KOPT-K1 (cell line): ENCODE data around the gene CDC20B.
"Not testable (repeated sequence)": the region's sequence is repeated elsewhere in the genome, so short reads cannot be mapped to it uniquely, and the experiment has no call there.

Experiments
- H3K27ac ChIP-seq: fragments of 200-600 bp; sonication (generic); 2 replicates; pipeline ENCODE4 v1.5.1; 2016; ENCODE audit warnings: antibody characterized with exemption, mild to moderate bottlenecking, low read depth, low read length; ENCODE audit not compliant: poor library complexity, severe bottlenecking
- H3K36me3 ChIP-seq: fragments of 200-600 bp; sonication (generic); 2 replicates; pipeline ENCODE4 v1.5.1; 2017; ENCODE audit warnings: antibody characterized with exemption, mild to moderate bottlenecking, low read length, moderate library complexity; ENCODE audit not compliant: insufficient read depth
- H3K9me3 ChIP-seq: fragments of 200-600 bp; sonication (generic); 2 replicates; pipeline ENCODE4 v1.5.1; 2017; ENCODE audit warnings: antibody characterized with exemption, low read length, mild to moderate bottlenecking; ENCODE audit not compliant: insufficient read depth, poor library complexity, severe bottlenecking

Gene CDC20B

DNA sequence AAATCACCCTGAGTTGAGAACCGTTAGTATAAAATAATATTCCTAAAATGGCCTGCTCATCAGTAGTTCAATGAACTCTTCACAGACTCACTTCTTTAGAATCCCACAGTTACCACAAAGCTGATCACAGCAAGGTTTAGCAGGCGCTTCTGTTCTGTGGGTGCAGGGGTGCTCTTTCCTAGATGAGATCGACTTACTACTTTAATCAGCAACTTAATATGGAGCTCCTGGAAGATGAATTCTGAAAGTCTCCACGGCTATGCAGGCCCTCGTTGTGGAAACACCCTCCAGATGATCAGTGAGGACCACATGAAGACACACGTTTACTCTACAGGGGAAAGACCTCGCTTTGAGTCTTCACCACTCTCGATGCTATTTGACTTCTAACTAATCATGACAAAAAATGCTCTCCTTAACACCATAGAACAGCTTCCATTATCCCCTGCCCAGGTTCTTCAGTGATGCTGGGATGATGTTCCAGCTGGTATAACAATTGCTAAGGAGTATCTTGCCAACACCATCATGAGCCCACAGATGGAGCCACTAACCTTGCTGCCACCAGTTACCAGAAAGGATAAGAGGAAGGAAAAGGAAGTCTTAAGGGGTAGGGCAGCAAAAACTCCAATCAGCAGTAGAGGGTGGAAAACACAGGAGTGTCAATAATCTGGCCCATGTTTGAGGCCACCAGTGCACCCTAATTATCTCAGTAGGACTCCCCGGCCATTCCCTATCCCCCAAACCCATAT lies 30.9 kb downstream of the CDC20B start:
- Histone ChIP-seq H3K27ac (no peak overlapping the region), H3K36me3 (no peaks in the 10 kb centered on the region), H3K9me3 (no peaks in the 10 kb centered on the region)

DNA sequence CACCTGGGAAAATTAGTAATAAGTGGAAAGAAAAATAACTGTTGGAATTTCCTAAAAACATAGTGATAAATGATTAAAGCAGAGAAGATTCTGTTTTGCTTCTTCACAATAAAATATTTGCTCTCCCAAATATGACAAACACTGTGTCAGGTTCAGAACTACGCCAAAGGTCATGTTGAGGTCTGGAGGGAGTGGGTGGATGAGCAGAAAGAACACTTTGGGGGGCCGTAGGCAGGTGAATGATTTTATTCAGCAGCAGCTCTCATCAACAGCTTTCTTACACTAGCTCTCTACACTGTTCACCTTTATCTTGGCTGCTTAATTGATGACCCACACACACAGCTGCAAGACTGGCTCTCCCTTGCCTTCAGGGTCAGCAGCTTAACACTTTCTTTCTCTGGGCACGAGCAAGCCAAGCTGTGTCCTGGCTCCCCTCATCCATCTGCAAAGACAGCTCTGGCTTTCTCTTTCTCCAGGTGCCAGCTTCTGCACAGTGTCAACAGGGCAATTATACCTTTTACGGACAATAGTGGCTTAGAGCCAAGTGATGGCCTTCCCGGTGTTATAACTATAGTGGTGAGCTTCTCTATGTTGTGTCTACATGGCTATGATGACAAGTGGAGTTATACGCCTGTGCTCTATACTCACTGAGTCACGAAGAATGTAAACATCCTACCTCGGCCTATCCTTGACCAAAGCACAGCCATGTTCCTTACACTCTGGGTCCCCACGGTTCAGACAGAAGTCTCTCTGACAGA lies 31.9 kb downstream of the CDC20B start:
- H3K36me3 ChIP-seq, result no peaks in the 10 kb centered on the region
- no peaks in the 10 kb centered on the region for H3K9me3 ChIP-seq
- no peak overlapping the region for H3K27ac ChIP-seq

DNA sequence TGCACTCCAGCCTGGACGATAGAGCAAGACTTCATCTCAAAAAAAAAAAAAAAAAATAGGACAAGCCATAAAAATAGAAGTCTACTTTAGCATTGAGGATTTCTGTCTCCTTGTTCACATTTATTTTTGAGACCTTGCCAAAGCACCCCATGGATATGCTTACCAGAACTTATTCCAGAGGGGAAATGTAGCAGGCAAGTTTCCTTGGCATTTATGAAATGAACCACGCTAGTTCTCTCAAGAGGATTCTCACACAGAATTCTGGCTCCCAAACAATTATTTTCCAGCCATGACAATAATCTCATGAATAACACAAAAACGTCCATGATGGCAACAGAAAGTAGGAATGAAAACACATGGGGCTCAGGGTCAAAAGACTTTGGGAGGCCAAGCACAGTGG lies 36.5 kb downstream of the CDC20B start:
- Histone ChIP-seq H3K9me3 (no peaks in the 10 kb centered on the region), H3K27ac (no peak overlapping the region), H3K36me3 (no peaks in the 10 kb centered on the region)

DNA sequence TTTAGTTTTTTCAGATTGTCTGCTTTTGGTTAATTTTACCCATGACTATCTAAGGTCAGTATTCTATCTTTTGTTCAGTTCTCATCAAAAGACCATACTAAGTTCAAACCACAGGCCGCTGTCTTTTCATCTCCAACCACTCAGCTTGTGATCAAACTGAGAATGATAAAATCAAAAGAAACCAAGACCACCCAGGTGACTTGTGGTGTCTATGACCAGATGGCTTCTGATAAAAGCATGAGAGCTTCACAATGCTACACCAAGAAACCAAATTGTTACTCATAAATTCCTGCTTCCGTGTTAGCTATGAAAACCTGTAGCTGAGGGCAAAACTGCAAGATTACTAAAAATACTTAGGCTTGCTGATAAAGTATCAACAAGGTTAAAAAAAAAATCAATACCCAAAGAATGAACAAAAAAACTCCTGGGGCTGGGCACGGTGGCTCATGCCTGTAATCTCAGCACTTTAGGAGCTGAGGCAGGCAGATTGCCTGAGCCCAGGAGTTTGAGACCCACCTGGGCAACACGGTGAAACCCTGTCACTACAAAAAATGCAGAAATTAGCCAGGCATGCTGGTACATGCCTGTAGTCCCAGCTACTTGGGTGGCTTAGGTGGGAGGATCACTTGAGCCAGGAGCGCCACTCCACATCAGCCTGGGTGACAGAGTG lies 38.8 kb downstream of the CDC20B start:
- Histone ChIP-seq H3K9me3 (peaks cover 11% of the 10 kb centered on the region), H3K27ac (no peak overlapping the region)

DNA sequence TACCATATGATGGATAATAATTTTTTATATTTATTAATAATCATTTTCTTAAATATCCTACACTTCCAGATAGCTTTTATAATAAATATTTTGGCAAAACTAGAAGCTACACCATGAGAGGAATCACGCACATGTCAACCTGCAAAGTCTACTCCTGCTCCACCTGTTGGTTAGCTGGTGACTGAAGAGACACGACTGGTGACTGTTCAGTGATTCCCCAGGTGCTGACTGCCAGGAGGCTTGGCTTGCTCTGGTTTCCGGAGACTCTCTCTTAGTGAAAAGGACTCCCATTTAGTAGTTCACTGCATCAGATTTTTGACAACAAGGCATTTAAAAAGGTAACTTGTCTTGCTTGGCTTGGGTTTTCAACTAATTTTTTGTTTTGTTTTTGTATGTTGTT lies 49.6 kb downstream of the CDC20B start:
- no peaks in the 10 kb centered on the region for H3K36me3 ChIP-seq
- H3K27ac ChIP-seq, result no peak overlapping the region
- no peaks in the 10 kb centered on the region for H3K9me3 ChIP-seq

More for the DNA sequence above, 38.8 kb downstream of the CDC20B start:
- H3K36me3 ChIP-seq, result no peaks in the 10 kb centered on the region

DNA sequence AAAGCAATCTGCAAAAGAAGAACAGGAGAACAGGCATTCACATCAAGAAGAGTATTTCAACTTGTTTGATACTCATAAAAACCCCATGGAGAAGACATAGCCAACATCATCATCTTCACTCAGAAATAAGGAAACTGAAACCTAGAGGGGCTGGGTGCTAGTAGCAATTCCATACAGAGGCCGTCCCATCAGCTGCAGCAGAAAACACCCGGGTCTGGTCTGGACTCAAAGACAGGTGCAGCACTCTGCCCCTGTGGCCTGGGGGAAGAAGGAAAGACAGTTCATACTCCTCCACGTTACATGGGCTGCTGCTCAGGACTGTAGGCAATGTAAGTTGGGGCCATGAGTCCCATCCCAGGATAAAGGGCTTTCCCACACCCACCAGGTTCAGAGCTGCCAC lies 58.9 kb downstream of the CDC20B start:
- no peak overlapping the region for H3K27ac ChIP-seq
- no peaks in the 10 kb centered on the region for H3K36me3 ChIP-seq
- no peaks in the 10 kb centered on the region for H3K9me3 ChIP-seq

DNA sequence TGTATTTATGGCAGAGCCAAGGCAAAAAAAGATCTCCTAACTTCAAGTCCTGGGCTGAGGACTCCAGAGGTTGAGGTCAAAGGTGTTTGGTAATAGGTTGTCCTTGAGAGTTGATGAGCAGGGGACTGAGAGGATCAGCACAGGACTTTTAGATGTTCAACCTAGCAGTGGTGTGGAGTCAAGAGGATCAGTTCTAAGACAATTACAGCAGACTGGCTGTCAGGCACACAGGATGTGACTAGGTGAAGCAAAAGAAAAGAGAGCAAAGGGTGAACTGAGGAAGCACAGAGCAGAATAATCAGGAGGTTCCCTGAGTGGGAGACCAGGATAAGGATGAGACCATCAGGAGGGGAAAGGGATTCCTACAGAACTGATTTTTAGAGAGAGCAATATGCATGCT lies 59.6 kb downstream of the CDC20B start:
- no peak overlapping the region for H3K27ac ChIP-seq
- H3K36me3 ChIP-seq, result no peaks in the 10 kb centered on the region
- no peaks in the 10 kb centered on the region for H3K9me3 ChIP-seq

DNA sequence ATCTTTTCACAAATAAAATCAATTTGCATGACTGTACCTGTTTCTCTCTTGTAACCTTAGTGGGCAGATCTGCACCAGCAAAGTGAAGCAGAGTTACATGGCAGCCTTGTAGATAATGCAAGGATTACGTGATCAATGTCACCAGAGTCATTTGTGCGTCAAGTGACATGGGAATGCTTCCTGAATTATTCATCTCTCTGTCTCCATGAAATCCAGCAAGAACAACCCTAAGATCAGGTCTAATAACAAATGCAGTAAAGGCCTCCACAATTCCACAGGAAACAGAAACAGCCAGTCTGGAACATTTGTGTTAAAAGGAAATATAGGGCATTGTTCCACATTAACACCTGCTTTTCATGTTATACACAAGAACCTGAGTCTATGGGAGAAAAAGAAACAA lies 62.8 kb downstream of the CDC20B start:
- Histone ChIP-seq H3K36me3 (no peaks in the 10 kb centered on the region), H3K27ac (no peak overlapping the region), H3K9me3 (no peaks in the 10 kb centered on the region)

DNA sequence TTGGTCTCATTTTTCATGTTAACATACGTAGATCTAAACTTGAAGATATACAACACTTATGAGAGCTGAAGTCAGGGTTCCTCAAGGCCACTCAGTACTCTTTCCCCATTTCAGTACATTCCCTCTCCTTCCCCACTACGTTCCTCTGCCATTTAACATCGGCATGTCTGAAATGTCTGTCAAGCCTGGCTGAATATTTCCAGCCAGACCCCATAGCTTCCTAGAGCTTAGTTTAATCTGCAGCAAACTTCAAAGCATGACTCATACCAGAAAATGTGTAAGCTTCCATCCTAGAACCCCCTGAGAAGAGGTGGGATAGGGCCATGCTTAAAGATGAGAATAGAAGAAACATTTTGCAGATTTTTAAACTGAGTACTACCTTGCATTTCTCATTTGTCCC lies 64.3 kb downstream of the CDC20B start:
- no peaks in the 10 kb centered on the region for H3K36me3 ChIP-seq
- no peaks in the 10 kb centered on the region for H3K9me3 ChIP-seq
- H3K27ac ChIP-seq, result no peak overlapping the region

DNA sequence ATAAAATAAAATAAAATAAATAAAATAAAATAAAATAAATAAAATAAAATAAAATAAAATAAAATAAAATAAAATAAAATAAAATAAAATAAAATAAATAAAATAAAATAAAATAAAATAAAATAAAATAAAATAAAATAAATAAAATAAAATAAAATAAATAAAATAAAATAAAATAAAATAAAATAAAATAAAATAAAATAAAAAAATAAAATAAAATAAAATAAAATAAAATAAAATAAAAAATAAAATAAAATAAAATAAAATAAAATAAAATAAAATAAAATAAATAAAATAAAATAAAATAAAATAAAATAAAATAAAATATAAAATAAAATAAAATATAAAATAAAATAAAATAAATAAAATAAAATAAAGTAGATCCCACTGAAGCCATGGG lies 67.0 kb downstream of the CDC20B start:
- not testable (repeated sequence) for H3K9me3 ChIP-seq, H3K36me3 ChIP-seq, H3K27ac ChIP-seq

DNA sequence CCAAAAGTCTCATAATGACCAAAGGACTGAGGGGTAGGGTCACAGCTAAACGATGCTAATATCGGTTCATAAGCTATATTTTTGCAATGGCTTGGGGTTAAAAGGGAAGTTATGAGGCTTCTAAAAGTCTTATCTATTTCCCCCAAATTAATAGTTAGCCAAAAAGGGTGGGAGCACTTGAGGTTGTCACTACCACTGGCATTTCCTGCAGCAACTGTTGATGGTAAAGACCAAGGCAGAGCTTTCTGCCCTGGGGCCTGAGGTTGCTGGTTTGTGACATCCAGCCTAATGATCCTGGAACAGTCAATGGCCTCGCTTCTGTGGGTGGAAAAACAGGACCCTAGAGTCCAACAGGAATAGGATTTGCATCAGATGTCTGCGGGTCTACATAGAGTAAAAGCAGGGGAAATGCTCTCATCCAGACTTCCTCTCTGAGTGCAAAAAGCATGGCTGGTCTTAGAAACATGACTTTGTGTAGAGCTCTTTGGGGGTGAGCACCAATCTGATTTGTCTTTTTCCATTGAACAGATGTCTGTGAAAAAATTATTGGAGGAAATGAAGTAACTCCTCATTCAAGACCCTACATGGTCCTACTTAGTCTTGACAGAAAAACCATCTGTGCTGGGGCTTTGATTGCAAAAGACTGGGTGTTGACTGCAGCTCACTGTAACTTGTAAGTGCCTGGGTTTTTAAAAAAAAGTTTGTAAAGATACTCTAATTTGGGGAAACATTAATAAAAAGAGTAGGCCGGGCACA lies 67.9 kb downstream of the CDC20B start:
- no peaks in the 10 kb centered on the region for H3K36me3 ChIP-seq
- H3K27ac ChIP-seq, result peak overlapping the region; percentile 48

DNA sequence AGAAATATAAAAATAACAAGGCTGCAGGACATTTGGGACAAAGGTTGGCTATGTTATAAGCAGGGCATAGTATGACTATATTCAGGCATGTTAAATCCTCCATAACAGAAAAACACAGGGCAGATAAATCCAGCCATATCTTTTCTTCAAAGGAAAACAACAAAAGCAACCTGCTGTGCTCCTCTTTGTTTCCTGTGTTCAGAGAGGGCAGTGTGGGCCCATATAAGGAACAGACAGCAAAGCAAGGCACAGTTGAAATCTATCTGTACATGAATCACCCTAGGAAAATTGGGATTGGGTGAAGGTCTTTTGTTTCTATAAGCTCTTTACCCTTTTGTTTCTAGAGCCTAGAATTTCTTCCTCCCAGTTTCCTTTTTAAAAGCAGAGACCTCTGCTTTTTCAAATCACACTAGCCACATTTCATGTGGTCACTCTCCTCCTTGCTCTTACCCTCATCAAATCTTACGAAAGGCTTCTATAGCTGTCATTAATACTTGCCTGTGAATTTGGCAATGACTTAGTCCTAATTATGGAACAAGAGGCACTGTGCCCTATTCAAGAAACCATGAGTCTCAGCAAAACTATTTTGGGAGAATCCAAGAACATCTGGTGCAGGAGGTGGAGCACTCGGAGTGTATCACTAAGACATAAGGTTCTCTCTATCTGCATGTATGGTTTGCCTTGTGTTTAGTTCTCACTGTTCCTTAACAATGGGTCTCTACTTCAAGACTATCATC lies 68.8 kb downstream of the CDC20B start:
- H3K9me3 ChIP-seq, result no peaks in the 10 kb centered on the region
- H3K36me3 ChIP-seq, result no peaks in the 10 kb centered on the region
- peak overlapping the region; percentile 48 for H3K27ac ChIP-seq

More for the DNA sequence above, 67.9 kb downstream of the CDC20B start:
- H3K9me3 ChIP-seq, result no peaks in the 10 kb centered on the region

DNA sequence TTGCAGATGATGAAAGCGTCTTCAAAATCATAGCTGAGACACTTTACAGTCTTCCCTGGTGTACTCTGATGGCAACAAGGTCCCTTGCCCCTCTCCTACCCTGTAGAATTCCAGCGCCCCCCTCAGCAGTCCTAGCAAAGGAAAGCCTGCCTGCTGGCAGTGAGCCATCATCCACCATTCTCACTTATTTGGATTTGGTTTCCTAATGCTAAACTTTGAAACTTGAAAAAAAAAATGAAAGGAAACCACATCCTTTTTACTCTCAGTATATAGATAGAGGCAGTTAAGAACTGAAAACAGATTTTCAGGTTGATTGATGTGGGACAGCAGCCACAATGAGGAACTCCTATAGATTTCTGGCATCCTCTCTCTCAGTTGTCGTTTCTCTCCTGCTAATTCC lies 70.6 kb downstream of the CDC20B start, which contains the start of gene GZMA:
Gene GZMA, plus strand, starts transcription at position 299 of the 400 bp plus-strand sequence. Its CDS starts 37 bp downstream, at position 336.
- H3K9me3 ChIP-seq, result no peaks in the 10 kb centered on the region
- no peaks in the 10 kb centered on the region for H3K36me3 ChIP-seq
- H3K27ac ChIP-seq, result peak within 1 kb of the TSS; percentile 47

DNA sequence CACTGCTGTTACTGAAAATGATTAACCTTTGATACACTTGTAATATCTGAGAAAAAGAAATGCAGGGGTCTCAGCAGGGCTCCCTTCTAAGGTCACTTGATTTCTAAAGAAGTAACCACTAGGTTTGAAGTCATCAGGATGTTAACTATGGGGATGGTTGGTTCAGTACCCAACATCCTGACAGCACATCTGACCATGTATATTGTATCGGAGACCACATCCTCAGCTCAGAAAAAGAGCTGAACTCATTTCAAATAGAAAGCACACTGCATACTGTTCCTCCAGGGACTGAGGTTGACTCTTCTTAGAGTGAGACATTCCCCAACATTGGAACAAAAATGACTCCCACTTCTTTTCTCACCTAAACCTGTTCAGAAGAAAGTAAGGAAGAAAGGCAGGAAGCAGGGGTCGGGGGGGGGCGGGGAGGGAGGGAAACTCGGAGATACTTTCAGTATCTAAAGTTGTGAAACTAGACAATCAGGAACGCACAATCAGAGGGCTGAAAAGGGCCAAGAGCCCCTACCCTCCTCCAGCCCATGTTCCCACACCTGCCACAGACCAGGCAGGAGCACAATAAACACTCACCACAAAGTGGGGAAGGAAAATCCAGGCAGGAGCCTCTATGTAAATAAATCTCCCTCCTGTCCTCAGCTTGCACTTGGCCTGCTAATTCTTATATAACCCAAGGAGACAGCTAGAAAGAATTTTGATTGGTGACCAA lies 71.3 kb downstream of the CDC20B start:
- no peaks in the 10 kb centered on the region for H3K9me3 ChIP-seq
- peak overlapping the region; percentile 47 for H3K27ac ChIP-seq
- no peaks in the 10 kb centered on the region for H3K36me3 ChIP-seq
